Hippocampal formation (tissue), 2 donors: ENCODE measurements around the gene NLRP1.

Experiments used
- DNase-seq, 2 donors: peaks; one replicate each; lab custom pipeline; 2025; lab: John Stamatoyannopoulos, UW

Gene NLRP1

DNA sequence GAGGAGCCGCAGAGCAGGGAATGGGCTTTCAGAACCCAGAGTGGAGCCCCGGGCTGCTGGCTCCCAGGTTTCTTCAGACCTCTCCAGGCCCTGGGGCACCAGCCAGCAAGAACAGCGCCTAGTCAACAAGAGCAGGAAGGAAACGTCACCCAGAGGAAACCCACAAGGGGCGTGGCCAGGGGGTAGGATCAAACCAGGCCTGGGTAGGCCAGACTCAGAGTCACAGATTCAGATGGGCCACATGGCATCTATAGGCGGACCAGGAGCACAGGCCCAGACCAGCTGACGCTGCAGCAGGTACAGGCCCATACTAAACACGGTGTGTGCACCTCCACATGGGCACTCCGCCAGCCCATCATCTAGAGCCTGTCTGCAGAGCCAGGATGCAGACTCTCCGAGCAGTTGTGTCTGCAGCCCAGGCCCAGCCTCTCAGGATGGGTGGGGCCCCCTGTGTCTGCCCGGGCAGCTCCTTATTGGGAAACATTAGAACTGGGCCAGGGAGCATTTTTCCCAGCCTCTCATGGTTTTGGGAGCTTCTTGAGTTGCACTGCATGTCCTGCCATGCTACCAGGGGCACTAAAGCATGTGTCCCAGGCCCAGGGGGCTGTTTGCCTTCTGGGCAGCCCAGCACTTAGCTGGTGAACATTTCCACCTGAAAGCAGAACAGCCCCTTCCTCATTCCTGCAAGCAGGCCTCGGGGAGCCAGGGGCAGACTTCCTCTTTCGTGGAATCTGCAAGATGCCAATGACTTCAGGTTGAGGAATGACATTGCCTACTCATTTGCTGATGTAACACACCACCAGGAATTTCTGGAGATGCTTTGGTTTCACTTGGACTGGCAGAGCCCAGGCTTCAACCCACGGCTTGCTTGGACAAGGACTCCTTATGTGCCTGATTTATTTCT is at the start of gene NLRP1:
Gene NLRP1, minus strand, starts transcription at position 127 of the 904 bp plus-strand sequence. CDS start 552 bp downstream, outside the sequence.
- peak in 1 of 2 donors; percentile 61 for DNase-seq

DNA sequence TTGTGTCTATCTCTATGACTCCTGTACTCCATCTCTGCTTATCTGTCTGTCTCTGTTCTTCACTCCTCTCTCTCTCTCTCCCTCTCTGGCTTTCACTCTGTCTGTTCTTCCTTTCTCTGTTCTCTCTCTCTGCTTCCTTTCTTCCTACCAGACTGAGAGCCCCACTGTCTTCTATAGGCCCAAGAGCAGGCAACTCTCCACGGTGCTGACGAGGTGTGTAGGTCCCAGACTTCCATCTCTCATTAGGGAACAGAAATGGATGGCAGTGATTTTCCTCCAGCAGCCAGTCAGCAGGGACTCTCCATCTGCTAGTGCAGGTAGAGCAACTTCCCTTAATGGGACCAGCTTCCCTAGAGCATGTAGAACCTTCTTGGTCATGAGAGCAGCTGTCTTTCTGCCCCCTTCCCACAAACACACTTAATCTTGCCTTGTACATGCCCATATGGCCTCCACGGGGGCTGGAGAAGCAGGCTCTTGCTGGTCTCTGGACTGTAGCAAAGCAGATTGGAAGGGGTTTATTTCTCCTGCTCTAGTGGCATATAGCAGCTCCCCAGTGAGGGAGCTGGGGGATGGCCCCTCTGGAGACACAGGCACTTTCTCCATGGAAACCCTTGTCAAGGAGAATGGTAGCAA is 47.8 kb upstream of the NLRP1 start:
- DNase-seq, result no peak

DNA sequence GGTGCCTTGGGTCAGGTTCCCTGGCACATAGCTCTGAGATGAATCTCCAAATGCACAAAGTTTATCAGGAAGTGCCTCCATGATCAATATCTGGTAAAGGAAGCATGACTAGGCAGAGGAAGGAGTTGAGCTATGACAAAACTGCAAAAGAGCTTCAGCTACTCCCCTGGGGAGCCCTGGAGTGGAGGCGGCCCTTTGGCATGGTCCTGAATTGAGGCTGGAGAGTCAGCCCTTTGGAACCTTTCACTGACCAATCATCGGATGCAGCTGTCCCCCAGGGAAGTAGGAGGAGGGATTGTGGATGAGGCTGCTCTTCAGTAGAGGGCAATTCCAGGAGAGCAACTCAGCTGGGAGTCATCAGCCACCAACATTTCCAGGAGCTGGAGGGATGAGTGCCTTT is 46.1 kb upstream of the NLRP1 start:
- no peak for DNase-seq

DNA sequence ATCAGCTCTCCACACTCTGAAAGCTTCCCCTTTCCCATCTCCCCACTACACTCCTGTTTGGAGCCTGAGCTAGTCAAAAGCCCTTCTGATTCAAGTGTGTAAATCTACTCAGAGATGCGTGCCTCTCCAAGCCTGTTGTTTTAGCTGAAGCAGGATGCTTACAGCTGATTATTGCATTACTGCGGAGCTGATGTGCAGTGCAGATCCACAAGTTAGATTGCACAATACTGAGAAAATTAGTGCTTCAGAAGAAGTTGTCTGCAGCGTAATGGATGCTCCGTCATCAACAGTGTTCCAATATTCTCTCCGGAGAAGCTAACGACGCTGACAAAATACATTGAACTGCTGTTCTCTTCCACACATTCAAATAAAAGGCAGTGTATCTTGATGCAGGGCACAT is 44.8 kb upstream of the NLRP1 start:
- DNase-seq, result no peak

DNA sequence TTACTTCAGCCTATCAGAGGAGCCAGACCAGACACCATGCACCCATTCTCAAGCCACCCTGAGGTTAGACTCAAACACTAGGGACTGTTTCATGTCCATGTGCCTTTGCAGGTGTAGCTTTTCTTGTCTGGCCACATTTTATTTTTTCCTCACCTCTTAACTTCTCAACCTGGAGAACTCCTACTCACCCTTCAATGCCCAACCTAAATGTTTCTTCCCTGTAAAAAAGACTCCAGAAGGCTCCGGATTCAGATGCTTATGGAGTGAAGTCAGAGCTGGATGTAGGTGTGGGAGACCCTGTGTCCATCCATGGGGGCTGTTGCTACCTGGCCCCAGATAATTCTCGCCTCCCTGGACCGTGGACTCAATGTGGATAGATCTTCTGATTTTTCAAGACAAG is 44.0 kb upstream of the NLRP1 start:
- DNase-seq, result no peak

DNA sequence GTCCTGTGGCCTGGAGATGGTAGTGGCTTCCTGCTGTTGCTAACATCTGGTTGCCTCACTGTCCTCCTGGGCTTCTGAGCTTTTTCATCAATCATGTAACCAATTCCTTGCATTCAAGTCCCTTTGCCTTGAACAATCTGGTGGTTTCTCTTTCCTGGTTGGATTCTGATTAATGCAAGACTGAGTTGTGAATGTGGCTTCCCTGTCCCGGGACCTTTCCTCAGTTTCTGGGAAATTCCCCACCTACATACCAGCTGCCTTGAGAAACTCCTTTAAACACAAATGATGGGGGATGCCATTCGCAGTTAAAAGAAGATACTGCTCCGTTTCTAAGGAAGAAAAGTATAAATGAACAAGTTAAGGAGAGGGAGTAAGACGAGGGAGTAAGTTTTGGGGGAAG is 39.9 kb upstream of the NLRP1 start:
- DNase-seq, result no peak

DNA sequence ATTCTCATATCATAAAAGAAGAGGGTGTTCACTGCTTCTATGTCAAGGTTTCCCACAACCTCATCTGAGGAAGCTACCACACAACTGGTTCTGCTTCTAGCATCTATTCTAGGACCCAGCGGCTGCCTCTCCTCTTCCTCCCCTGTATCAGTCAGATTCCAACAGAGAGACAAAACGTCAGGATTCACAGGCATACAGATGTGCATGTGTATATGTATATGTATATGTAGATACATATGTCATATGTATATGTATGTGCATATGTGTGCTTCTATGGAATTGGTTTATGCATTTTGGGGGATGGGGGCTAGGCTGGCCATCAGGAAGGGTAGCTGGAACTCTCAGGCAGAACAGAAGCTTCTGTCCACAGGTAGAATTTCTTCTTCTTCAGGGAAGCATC is 37.4 kb upstream of the NLRP1 start:
- DNase-seq, result no peak

DNA sequence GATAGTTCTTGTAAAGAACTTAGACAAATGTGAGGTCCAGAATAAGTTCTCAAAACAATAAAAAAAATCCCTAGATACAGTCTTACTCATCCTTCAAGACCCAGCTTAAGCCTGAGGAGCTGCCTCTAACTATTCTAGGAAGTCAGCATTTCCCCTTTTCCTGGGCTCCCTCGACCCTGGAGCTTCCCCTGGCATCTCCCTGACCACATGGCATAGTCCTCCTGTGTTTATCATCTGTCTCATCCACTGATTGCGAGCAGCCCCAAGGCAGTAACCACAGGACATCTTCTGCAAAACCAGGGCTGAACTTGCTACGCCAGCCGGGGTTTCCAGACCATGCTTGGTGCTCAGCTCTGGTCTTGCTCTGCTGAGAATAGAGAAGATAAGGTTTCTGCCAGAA is 36.7 kb upstream of the NLRP1 start:
- no peak for DNase-seq

DNA sequence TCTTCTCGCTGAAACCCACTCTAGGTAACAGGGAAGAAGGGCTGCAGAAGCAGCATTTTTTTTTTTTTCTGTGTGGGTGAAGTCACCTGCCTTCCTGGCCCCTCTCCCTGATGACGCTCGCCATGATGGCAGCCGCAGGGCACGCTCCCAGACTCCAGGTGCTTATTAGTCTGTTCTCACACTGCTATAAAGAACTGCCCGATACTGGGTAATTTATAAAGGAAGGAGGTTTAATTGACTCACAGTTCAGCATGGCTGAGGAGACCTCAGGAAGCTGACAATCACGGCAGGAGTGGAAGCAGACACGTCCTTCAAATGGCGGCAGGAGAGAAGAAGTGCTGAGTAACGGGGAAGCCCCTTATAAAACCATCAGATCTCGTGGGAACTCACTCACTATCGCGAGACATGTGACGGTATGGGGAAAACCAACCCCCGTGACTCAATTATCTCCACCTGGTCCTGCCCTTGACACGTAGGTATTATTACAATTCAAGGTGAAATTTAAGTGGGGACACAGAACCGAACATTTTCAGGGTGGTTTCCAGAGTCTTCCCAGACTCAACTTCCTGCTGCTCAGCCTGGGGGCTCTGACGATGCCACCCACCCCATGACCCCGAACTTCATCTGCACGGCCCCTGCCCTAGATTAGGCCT is 34.9 kb upstream of the NLRP1 start:
- peak in 1 of 2 donors; percentile 100 for DNase-seq

DNA sequence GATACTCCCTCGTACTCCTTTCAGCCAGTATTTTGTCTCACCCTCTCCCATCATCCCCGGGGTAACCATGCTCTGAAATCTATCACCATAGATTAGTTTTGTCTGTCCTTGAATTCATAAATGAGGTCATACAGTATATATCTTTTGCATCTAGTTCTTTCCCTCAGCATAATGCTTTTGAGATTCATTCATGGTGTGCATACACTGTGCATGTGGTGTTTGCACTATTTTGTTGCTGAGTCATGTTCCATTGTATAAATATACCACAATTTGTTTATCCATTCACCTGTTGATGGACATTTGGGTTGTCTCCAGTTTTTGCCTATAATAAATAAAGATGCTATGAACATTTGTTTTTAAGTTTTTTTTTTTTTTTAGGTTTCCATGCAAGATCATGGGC is 34.2 kb upstream of the NLRP1 start:
- DNase-seq, result no peak

DNA sequence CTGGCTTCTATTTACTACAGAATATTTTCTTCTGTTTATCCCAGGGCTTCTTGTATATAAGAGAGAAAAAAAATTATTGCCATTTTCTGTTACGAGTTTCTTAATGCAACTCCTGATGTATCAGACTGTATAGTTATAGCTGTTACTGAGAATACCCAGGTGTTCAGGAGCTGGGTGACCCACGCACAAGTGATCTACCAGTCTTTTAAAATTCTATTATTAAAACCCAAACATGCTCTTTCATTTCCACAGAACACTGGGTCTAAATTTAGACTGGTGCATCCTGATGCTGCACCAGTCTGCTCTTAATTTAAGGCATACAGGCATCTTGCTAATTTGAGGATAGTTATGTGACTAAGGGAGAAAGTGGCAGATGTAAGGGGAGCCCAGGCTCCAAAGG is 31.2 kb upstream of the NLRP1 start:
- no peak for DNase-seq

DNA sequence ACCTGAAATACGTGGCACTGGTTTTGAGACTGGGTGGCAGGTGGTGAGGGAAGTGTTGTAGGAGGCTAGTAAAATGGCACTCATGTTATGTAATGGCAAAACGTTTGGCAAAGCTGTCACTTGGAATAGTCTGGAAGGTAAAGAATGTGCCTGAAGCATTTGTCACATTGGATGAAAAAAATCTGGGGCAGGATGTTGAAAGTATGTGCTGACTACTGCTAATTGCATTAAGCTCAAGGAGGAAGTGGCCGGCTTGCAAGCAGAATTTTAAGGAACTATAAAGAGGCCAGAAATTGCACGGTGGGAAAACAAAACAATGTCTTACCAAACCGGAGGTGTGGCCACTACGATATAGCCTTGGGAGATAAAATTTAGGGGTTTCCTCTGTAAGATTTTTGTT is 26.6 kb upstream of the NLRP1 start:
- no peak for DNase-seq

DNA sequence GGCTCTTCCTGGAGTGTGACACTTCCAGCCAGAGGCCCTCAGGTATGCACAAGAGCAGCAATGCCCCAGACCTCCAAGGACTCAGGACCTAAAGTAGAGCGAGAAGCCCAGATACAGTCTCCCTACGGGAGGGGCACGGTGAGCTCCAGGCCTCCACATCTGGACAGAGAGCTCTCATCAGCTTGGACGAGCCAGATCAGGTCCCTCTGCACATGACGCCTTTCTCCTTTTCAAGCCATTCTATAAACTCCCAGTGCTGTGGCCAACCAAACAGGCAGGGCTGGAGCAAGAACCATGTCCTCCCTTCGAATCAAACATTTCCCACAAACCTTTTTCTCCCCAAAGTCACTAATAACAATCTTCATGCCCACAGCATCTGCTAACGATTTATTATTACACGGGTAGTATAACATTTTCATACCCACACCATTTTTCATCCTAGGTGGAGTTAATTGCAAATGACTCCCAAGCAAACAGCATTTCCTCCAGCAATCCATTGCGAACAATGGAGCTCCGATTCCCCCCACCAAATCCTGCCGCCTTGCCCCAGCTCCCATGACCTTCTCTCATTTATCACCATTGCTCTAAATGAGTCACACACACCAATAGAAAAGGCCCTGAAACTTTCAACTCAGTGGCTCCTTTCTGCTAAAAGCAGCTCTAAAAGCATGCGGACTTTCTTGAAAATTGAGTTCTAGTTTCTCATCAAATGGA is 24.2 kb upstream of the NLRP1 start:
- no peak for DNase-seq

DNA sequence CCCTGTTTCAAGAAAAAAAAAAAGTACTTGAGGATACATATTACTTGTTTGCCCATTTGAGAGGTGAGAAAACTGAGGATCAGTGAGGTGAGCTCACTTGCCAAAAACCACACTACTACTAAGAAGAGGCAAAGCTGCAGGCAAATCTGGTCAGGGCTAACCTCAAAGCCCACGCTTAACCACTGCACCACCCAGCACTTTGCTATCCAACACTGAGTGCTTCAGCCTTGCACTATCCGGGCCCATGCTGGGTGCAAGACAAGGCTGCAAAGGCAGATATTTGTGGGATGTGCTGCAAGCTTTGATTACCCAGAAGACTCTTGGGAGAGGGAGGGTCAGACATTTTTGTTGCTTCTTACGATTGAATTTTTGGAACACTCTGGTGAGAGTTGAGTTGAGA is 23.6 kb upstream of the NLRP1 start:
- no peak for DNase-seq

DNA sequence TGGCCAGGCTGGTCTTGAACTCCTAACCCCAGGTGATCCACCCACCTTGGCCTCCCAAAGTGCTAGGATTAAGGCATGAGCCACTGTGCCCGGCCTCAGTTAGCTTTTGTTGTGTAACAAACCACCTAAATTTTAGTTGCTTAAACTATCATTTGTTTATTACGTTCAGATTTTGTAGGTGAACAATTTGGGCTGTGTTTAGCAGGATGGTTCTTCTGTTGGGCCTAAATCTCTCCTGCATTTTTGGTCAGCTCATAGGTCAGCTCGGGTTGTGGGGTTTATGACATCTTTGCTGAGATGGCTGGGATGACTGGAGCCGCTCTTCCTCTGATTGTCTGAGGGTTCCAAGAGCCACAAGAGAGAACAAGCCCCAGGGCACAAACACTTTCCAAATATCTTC is 21.1 kb upstream of the NLRP1 start:
- no peak for DNase-seq

DNA sequence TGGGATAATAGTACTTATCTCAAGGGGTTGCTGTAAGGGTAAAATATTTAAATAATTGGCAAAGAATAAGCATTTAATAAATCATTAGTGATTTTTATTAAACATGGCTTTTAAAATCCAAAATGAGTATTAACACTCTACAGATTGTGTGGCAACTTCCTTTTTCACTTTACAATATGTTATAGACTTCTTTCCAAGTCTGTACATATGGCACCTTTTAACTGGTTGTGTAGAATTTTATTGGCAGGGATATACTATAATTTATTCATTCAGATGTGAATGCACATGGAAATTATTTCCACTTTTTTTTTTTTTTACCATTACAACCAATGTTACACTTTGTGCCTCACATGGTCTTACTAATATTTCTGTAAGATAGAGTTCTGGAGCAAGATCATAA is 15.7 kb upstream of the NLRP1 start:
- no peak for DNase-seq

DNA sequence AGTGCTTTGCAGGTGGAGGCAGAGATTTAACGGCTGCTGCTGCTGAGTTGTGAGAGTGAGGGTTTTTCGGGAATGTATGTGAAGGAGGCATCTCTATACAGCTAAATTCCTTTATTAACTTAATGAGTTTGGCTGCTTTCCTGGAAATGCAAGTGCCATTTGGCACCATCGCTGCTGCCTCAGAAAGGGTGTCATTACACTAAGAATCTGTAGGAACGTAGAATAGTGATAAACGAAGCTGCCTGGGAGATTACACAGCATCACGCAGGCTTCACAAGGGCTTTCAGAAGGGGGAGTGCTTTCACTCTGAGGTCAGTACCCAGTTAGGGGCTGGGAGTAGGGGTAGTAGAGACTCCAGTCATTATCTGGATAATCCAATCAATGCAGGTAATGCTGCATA is 14.1 kb upstream of the NLRP1 start:
- DNase-seq, result no peak

DNA sequence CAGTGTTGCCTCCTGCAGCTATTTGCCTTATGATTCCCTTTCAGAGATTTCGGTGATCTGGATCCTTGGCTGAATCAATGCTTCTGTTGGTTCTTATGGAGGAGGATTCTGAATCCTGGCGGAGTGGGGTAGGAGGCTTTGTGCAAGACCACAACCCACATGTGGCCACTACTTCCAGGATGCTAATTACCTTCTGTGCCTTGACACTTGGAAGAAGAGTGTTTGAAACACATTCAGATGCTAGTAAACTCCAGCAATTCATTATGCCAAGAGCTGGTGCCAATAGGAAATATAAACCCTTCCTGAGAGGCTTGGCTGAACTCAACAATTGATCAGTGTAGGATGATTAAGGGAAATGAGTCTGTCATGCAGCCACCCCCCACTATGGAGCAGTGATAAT is 12.1 kb upstream of the NLRP1 start:
- DNase-seq, result no peak

DNA sequence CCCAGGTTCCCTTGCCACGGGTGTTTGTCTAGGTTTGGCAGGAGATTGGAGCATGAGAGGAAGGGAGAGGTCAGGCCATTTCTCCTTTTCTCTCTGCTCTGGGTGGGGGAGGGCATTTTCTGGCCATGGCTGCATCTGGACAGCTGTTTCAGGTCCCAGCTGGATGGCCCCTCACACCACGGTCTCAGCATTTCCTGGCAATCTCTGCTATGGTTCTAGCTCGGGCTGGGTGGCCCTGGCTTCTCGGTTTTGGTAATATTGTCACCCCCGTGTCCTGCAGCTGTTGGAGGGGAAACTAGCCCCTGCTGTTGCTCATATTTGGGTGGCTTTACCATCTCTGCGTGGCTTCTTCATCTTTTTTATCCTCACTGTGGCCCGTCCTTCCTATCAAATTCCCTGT is 11.5 kb upstream of the NLRP1 start:
- no peak for DNase-seq

DNA sequence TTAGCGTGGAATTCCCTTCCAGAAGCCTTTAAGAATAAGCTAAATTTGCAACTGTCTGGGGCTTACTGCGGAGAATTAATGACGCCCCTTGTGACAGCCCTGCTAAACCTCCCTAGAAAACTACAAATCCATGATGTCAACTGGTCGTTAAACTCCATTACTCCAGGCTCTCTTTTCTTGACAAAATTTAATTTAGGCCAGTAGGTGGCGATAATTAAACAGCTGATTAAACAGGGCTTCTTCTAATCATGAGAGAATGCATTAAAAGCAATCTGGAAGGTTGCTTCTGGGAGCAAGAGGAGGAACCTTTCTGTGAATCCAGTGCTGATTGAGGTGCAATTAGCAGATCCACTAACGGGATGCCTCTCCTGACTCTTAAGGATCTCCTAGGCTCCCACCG is 8.1 kb upstream of the NLRP1 start:
- peak in 1 of 2 donors; percentile 58 for DNase-seq

DNA sequence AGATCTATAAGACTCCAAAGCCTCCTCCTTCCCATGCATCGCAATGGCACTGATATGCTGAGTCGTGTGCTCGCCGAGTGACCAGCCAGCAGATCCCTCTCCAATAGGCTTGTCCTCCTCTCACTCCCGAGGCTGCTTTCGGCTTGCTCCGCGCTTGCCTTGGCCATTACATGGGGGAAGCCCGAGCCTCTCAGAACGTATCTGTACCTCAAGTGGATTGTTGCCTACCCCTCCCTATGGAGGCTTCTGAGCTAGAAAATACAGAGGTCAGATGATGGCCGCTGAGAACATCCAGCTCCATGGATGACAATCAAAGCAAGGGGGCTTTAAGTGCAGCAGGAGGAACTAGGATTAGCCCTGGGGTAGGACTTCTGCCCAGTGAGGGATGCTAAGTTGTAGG is 7.7 kb upstream of the NLRP1 start:
- no peak for DNase-seq

DNA sequence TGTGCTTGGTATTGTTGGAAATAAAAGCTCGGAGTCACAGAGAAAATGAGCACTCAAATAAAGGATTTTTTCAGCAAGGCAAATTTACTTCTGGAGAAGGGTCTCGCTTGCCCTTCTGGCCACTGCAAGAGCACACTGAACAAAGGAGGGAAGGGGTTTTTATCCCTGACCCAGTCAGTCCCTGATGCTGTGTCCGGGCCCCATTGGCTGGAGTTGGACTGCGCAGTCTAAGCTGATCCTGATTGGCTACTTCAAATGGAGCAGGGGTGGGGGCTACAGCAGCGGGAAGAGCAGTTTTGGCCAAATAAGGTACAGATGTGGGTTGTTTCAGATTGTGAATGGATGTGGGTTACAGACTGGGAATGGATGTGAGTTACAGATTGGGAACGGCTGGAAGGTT is 4.3 kb upstream of the NLRP1 start:
- DNase-seq, result no peak
